HG02759 (cell line): ENCODE data around the gene ZNF525.
"Not testable (repeated sequence)": the region's sequence is repeated elsewhere in the genome, so short reads cannot be mapped to it uniquely, and the experiment has no call there.

Source experiments
- ATAC-seq: cut with Tn5 transposase; IDR thresholded peaks from one replicate; pipeline ENCODE4 v1.9.1; 2021; ENCODE audit warnings: mild to moderate bottlenecking, moderate library complexity; ENCODE audit not compliant: unreplicated experiment

Gene ZNF525

GRCh38 chr19:53365134-53365898, at the start of gene ZNF525:
TSS of gene ZNF525 (plus strand) at chr19:53365705. CDS start at chr19:53372282, 6,577 bp downstream.
- peak; percentile 99 for ATAC-seq

GRCh38 chr19:53328967-53329366, 36.5 kb upstream of the ZNF525 start:
- ATAC-seq = no peak

- no peak for ATAC-seq
These were observed 33.0 kb upstream of the ZNF525 start for GRCh38 chr19:53332484-53332883.

GRCh38 chr19:53333066-53333462, 32.4 kb upstream of the ZNF525 start:
- no peak for ATAC-seq

GRCh38 chr19:53333463-53334449, 31.7 kb upstream of the ZNF525 start, which contains the start of gene ZNF845:
TSS of gene ZNF845 (plus strand) at chr19:53333749. CDS start at chr19:53341308, 7,559 bp downstream.
- ATAC-seq = peak; percentile 97

- not testable (repeated sequence) for ATAC-seq
These were observed 21.1 kb upstream of the ZNF525 start for GRCh38 chr19:53344403-53344802.

- no peak for ATAC-seq
These were observed 9.8 kb upstream of the ZNF525 start for GRCh38 chr19:53355739-53356138.

GRCh38 chr19:53357821-53358581, 7.5 kb upstream of the ZNF525 start:
- no peak for ATAC-seq

GRCh38 chr19:53360056-53360455, 5.4 kb upstream of the ZNF525 start:
- not testable (repeated sequence) for ATAC-seq

GRCh38 chr19:53365899-53366493, 491 bp downstream of the ZNF525 start:
- peak; percentile 61 for ATAC-seq

- ATAC-seq = no peak
These were observed 6.7 kb downstream of the ZNF525 start for GRCh38 chr19:53372196-53372595.

GRCh38 chr19:53374288-53374687, 8.8 kb downstream of the ZNF525 start:
- no peak for ATAC-seq

- no peak for ATAC-seq
These were observed 9.2 kb downstream of the ZNF525 start for GRCh38 chr19:53374743-53375142.

- ATAC-seq = no peak
These were observed 15.9 kb downstream of the ZNF525 start for GRCh38 chr19:53381376-53381775.

- ATAC-seq = no peak
These were observed 22.7 kb downstream of the ZNF525 start for GRCh38 chr19:53388168-53388567.

- no peak for ATAC-seq
These were observed 23.4 kb downstream of the ZNF525 start for GRCh38 chr19:53388904-53389303.

GRCh38 chr19:53389571-53389970, 24.1 kb downstream of the ZNF525 start:
- ATAC-seq = no peak

GRCh38 chr19:53389978-53390377, 24.5 kb downstream of the ZNF525 start:
- no peak for ATAC-seq

- ATAC-seq = no peak
These were observed 29.0 kb downstream of the ZNF525 start for GRCh38 chr19:53394522-53394973.
